ENCODE measurements around the gene ATR.

The ATR gene

DNA sequence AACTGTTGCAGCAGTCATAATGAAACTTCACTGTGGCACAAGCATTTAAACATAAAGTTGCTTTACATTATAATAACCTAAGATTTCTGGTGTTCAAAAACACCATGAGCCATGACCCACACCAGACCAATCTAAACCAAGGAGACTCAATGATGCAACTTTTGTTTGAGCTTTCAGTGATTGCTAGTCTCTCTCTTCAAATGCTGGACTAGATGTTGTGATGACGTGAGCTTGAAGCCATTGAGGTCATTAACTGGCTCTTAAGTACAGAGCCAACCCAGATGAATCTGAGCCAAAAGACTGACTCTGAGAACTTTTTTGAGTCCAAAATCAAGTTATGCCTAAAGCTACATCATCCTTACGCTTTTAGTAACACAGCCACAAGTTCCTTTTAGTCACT is 36.5 kb downstream of the ATR start:
- Histone ChIP-seq H3K9me3 (ENCODE audit: insufficient read depth, low read depth, low read length) (no peaks in the 10 kb centered on the region), H3K27me3 (ENCODE audit: insufficient read depth, low read length) (no peaks in the 10 kb centered on the region), H3K36me3 (ENCODE audit: control insufficient read depth in 1 of 2, insufficient read depth in 2 of 2, low read length in 2 of 2) (no peaks in the 10 kb centered on the region), H4K12ac (ENCODE audit: low read depth, low read length) (no peak overlapping the region), H3K4me3 (ENCODE audit: low read depth, low read length) (no peak overlapping the region), H3K9ac (ENCODE audit: low read length) (no peak overlapping the region), H3K18ac (ENCODE audit: low read length) (no peak overlapping the region), H3K79me2 (ENCODE audit: control insufficient read depth, insufficient read depth, low read length, poor library complexity) (no peaks in the 10 kb centered on the region), H2AK5ac (ENCODE audit: low read length) (no peak overlapping the region), H2BK120ac (ENCODE audit: insufficient read depth, low read length, poor library complexity) (no peak overlapping the region), H3K27ac (ENCODE audit: low read depth, low read length) (no peak overlapping the region), H4K8ac (ENCODE audit: low read depth, low read length) (no peak overlapping the region), H2AFZ (ENCODE audit: insufficient read depth, low read length, poor library complexity) (no peak overlapping the region), H2BK12ac (ENCODE audit: low read length) (no peak overlapping the region), H3K4me1 (ENCODE audit: control insufficient read depth in 1 of 2, insufficient read depth in 2 of 2, low read length in 2 of 2) (no peaks in the 10 kb centered on the region), H3K4me2 (ENCODE audit: low read length) (no peak overlapping the region), H2BK5ac (ENCODE audit: low read depth, low read length, poor library complexity) (no peak overlapping the region), H3K79me1 (ENCODE audit: low read length) (no peaks in the 10 kb centered on the region), H3K14ac (ENCODE audit: low read length) (no peak overlapping the region), H3K4ac (ENCODE audit: low read depth, low read length) (no peak overlapping the region), H4K91ac (ENCODE audit: low read depth, low read length) (no peak overlapping the region), H3K23ac (ENCODE audit: low read length) (no peak overlapping the region)
- DNase-seq: no peak
- no CpG with 5 or more reads among the region's 2 CpGs for WGBS (ENCODE audit: extremely low coverage, insufficient coverage, insufficient read length)

DNA sequence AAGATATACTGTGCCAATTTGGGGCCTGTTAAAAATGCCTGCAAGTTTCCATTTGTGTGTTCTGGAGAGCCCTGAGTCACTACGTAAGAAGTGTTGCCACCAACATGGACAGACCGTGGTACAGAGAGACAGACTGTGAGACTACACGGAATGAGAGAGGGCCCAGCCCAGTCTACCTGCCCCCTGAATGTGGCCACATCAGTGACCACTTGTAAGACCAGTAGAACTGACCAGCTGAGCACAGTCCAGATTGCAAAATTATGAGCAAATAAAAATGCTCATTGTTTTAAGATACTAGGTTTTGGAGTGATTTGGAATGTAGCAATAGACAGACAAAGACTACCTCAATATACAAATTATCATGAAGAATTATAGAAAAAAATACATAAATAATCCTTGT is 42.0 kb downstream of the ATR start:
- Histone ChIP-seq H3K9ac (ENCODE audit: low read length) (no peak overlapping the region), H2BK5ac (ENCODE audit: low read depth, low read length, poor library complexity) (no peak overlapping the region), H2BK12ac (ENCODE audit: low read length) (no peak overlapping the region), H3K79me2 (ENCODE audit: control insufficient read depth, insufficient read depth, low read length, poor library complexity) (no peaks in the 10 kb centered on the region), H2AFZ (ENCODE audit: insufficient read depth, low read length, poor library complexity) (no peak overlapping the region), H3K4me1 (ENCODE audit: control insufficient read depth in 1 of 2, insufficient read depth in 2 of 2, low read length in 2 of 2) (no peaks in the 10 kb centered on the region), H4K91ac (ENCODE audit: low read depth, low read length) (no peak overlapping the region), H4K8ac (ENCODE audit: low read depth, low read length) (no peak overlapping the region), H3K4me3 (ENCODE audit: low read depth, low read length) (no peak overlapping the region), H3K4ac (ENCODE audit: low read depth, low read length) (no peak overlapping the region), H2AK5ac (ENCODE audit: low read length) (no peak overlapping the region), H3K4me2 (ENCODE audit: low read length) (no peak overlapping the region), H3K23ac (ENCODE audit: low read length) (no peak overlapping the region), H3K36me3 (ENCODE audit: control insufficient read depth in 1 of 2, insufficient read depth in 2 of 2, low read length in 2 of 2) (peaks cover 2 to 3% of the 10 kb centered on the region in 2 experiments), H3K27ac (ENCODE audit: low read depth, low read length) (no peak overlapping the region), H4K12ac (ENCODE audit: low read depth, low read length) (no peak overlapping the region), H3K18ac (ENCODE audit: low read length) (no peak overlapping the region), H3K14ac (ENCODE audit: low read length) (no peak overlapping the region), H3K9me3 (ENCODE audit: insufficient read depth, low read depth, low read length) (no peaks in the 10 kb centered on the region), H3K27me3 (ENCODE audit: insufficient read depth, low read length) (no peaks in the 10 kb centered on the region), H3K79me1 (ENCODE audit: low read length) (no peaks in the 10 kb centered on the region), H2BK120ac (ENCODE audit: insufficient read depth, low read length, poor library complexity) (no peak overlapping the region)
- no CpG with 5 or more reads among the region's 3 CpGs for WGBS (ENCODE audit: extremely low coverage, insufficient coverage, insufficient read length)
- DNase-seq: no peak

DNA sequence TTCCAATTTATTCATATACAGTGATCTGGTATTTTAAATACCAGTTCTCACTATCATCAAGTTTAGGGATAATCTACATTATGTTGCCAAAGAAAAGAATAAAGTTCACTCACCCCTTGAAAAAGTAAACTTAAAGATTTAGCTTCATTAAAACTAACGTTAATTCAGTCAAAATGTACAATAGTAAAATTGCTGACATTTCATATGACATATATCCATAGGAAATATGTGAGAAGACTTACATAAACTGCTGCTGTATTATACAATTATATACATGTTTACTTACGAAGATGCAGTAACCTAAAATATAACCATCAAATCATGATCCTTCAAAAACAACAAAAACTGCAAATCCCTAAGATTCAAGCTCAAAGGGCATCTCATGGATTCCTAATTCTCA is 44.0 kb downstream of the ATR start:
- no peaks in the 10 kb centered on the region for H3K79me2 ChIP-seq (ENCODE audit: control insufficient read depth, insufficient read depth, low read length, poor library complexity)
- no peak overlapping the region for H2AFZ ChIP-seq (ENCODE audit: insufficient read depth, low read length, poor library complexity)
- no peaks in the 10 kb centered on the region for H3K27me3 ChIP-seq (ENCODE audit: insufficient read depth, low read length)
- H2AK5ac ChIP-seq (ENCODE audit: low read length): no peak overlapping the region
- H3K9ac ChIP-seq (ENCODE audit: low read length): no peak overlapping the region
- peaks cover 2 to 3% of the 10 kb centered on the region in 2 experiments for H3K36me3 ChIP-seq (ENCODE audit: control insufficient read depth in 1 of 2, insufficient read depth in 2 of 2, low read length in 2 of 2)
- no peaks in the 10 kb centered on the region for H3K79me1 ChIP-seq (ENCODE audit: low read length)
- no peak overlapping the region for H2BK5ac ChIP-seq (ENCODE audit: low read depth, low read length, poor library complexity)
- H3K23ac ChIP-seq (ENCODE audit: low read length): no peak overlapping the region
- no peak overlapping the region for H2BK12ac ChIP-seq (ENCODE audit: low read length)
- no peak overlapping the region for H4K8ac ChIP-seq (ENCODE audit: low read depth, low read length)
- H4K12ac ChIP-seq (ENCODE audit: low read depth, low read length): no peak overlapping the region
- H3K14ac ChIP-seq (ENCODE audit: low read length): no peak overlapping the region
- no peak overlapping the region for H4K91ac ChIP-seq (ENCODE audit: low read depth, low read length)
- no peak overlapping the region for H3K18ac ChIP-seq (ENCODE audit: low read length)
- no peak overlapping the region for H3K4me3 ChIP-seq (ENCODE audit: low read depth, low read length)
- no peak overlapping the region for H3K27ac ChIP-seq (ENCODE audit: low read depth, low read length)
- H3K4me1 ChIP-seq (ENCODE audit: control insufficient read depth in 1 of 2, insufficient read depth in 2 of 2, low read length in 2 of 2): no peaks in the 10 kb centered on the region
- H3K4me2 ChIP-seq (ENCODE audit: low read length): no peak overlapping the region
- no peak for DNase-seq
- H2BK120ac ChIP-seq (ENCODE audit: insufficient read depth, low read length, poor library complexity): no peak overlapping the region
- H3K4ac ChIP-seq (ENCODE audit: low read depth, low read length): no peak overlapping the region
- WGBS (ENCODE audit: extremely low coverage, insufficient coverage, insufficient read length): no CpG with 5 or more reads among the region's 2 CpGs
- H3K9me3 ChIP-seq (ENCODE audit: insufficient read depth, low read depth, low read length): no peaks in the 10 kb centered on the region

DNA sequence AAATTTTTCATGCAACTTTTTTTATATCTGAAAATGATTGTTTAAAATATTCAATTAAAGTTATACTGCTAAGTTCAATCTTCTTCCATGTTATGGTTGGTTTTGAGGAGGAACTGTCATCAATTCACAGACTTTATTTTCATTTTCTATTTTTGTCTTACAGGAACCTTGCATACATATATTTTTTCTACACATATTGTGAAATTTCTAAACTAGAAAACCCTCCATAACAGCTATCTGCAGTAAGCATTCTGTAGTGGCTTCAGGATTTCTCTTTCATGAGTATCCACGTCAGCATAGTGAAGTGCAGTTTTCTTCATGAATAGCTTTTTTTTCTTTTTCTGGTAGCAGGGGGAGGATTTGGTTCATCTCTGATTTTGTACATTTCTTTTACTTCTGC is 48.2 kb downstream of the ATR start:
- no peak overlapping the region for H3K4ac ChIP-seq (ENCODE audit: low read depth, low read length)
- no peak overlapping the region for H3K18ac ChIP-seq (ENCODE audit: low read length)
- no peak overlapping the region for H4K8ac ChIP-seq (ENCODE audit: low read depth, low read length)
- H3K27me3 ChIP-seq (ENCODE audit: insufficient read depth, low read length): no peaks in the 10 kb centered on the region
- no peaks in the 10 kb centered on the region for H3K4me1 ChIP-seq (ENCODE audit: control insufficient read depth in 1 of 2, insufficient read depth in 2 of 2, low read length in 2 of 2)
- no peak overlapping the region for H2BK5ac ChIP-seq (ENCODE audit: low read depth, low read length, poor library complexity)
- H3K79me2 ChIP-seq (ENCODE audit: control insufficient read depth, insufficient read depth, low read length, poor library complexity): no peaks in the 10 kb centered on the region
- no peak overlapping the region for H3K9ac ChIP-seq (ENCODE audit: low read length)
- H3K36me3 ChIP-seq (ENCODE audit: control insufficient read depth in 1 of 2, insufficient read depth in 2 of 2, low read length in 2 of 2): no peaks in the 10 kb centered on the region
- no peak overlapping the region for H2BK120ac ChIP-seq (ENCODE audit: insufficient read depth, low read length, poor library complexity)
- H4K91ac ChIP-seq (ENCODE audit: low read depth, low read length): no peak overlapping the region
- H3K14ac ChIP-seq (ENCODE audit: low read length): no peak overlapping the region
- H3K4me3 ChIP-seq (ENCODE audit: low read depth, low read length): no peak overlapping the region
- H4K12ac ChIP-seq (ENCODE audit: low read depth, low read length): no peak overlapping the region
- no peak for DNase-seq
- no peak overlapping the region for H2AFZ ChIP-seq (ENCODE audit: insufficient read depth, low read length, poor library complexity)
- H2BK12ac ChIP-seq (ENCODE audit: low read length): no peak overlapping the region
- H3K4me2 ChIP-seq (ENCODE audit: low read length): no peak overlapping the region
- H3K9me3 ChIP-seq (ENCODE audit: insufficient read depth, low read depth, low read length): no peaks in the 10 kb centered on the region
- H2AK5ac ChIP-seq (ENCODE audit: low read length): no peak overlapping the region
- H3K79me1 ChIP-seq (ENCODE audit: low read length): no peaks in the 10 kb centered on the region
- WGBS (ENCODE audit: extremely low coverage, insufficient coverage, insufficient read length): no CpG with 5 or more reads among the region's 1 CpG
- H3K27ac ChIP-seq (ENCODE audit: low read depth, low read length): no peak overlapping the region
- no peak overlapping the region for H3K23ac ChIP-seq (ENCODE audit: low read length)

All from trophoblast cell (in vitro differentiated cells and primary cell).